Upper lobe of left lung (tissue), 6 donors: ENCODE results near the gene CEP72. TPM values are rescaled to one million over a fixed set of nuclear protein-coding genes. Genes with fewer than 3 reads are reported as not detected.

ENCODE experiments used
- ATAC-seq, 2 donors: fragments of 200-7000 bp; cut with Tn5 transposase; one replicate each; pipeline ENCODE4 v1.9.1; 2022; ENCODE audit warnings: mild to moderate bottlenecking in 2 of 2, moderate library complexity in 2 of 2; ENCODE audit not compliant: low FRiP score in 2 of 2
- DNase-seq, 2 donors: peaks; one replicate each; pipeline ENCODE4 v3.0.0-alpha.2; 2019 to 2020
- H3K27ac ChIP-seq, 4 donors: fragments of 200-600 bp; sonication (generic); one replicate each; pipeline ENCODE4 v1.5.1; 2016 to 2019
- H3K27me3 ChIP-seq, 4 donors: fragments of 200-600 bp; sonication (generic); one replicate each; pipeline ENCODE4 v1.5.1; 2017 to 2019
- H3K36me3 ChIP-seq, 4 donors: fragments of 200-600 bp; sonication (generic); one replicate each; pipeline ENCODE4 v1.5.1; 2016 to 2019
- H3K4me1 ChIP-seq, 4 donors: fragments of 200-600 bp; sonication (generic); one replicate each; pipeline ENCODE4 v1.5.1; 2018 to 2019
- H3K4me3 ChIP-seq, 4 donors: fragments of 200-600 bp; sonication (generic); one replicate each; pipeline ENCODE4 v1.5.1; 2017 to 2019; ENCODE audit warnings: mild to moderate bottlenecking in 2 of 4, moderate library complexity in 1 of 4
- H3K9me3 ChIP-seq, 4 donors: fragments of 200-600 bp; sonication (generic); one replicate each; pipeline ENCODE4 v1.5.1; 2018 to 2019
- EP300 ChIP-seq, 4 donors: sonication (generic); formaldehyde crosslinking; IDR thresholded peaks; one replicate each; pipeline ENCODE4 v1.5.1; 2017; ENCODE audit warnings: antibody characterized with exemption in 4 of 4, control low read depth in 2 of 4
- POLR2A ChIP-seq, 4 donors: fragments of 450-650 bp; IDR thresholded peaks; one replicate each; pipeline ENCODE4 v1.5.1; 2016 to 2017; ENCODE audit warnings: antibody characterized with exemption in 4 of 4, mild to moderate bottlenecking in 2 of 4
- POLR2AphosphoS5 ChIP-seq, 2 donors: sonication (generic); formaldehyde crosslinking; IDR thresholded peaks; one replicate each; pipeline ENCODE4 v1.5.1; 2017; ENCODE audit warnings: antibody characterized with exemption in 2 of 2
- WGBS, 2 donors: methylation state at CpG; one replicate each; pipeline ENCODE4 v1.1.5; 2017 to 2018; 5-methylcytosine and 5-hydroxymethylcytosine counted together
- total RNA-seq, 6 donors: library from RNA; depleted of rRNA in 4 of 6; stranded (reverse); fragments of >200 nt in 4 of 6; gene quantifications; one replicate each; pipeline versions ENCODE4 v1.1.0 to v1.2.1, GENCODE V29; 2016 to 2021
- TF ChIP-seq, protein P1 (sequence below), 6 experiments: fragments of 450-650 bp in 4 of 6; fragments of 200-600 bp in 2 of 6; sonication (generic) in 2 of 6; IDR thresholded peaks; one replicate each; pipeline ENCODE4 v1.5.1; 2016 to 2019; ENCODE audit warnings: antibody characterized with exemption in 6 of 6
- donor health status: DM: no; HTN: no; CAD: no; lungs with moderate emphysema.
- donor health status: DM: no; HTN: yes; CAD: no; lungs with severe emphysema.

Gene CEP72
- total RNA-seq, 6 donors from 2014 or later = 6.8 to 21.0 (median 9.4) TPM

- no peaks in the 10 kb centered on the region for H3K4me1 ChIP-seq
- no peaks in the 10 kb centered on the region for H3K9me3 ChIP-seq
- no peaks in the 10 kb centered on the region for H3K36me3 ChIP-seq
- WGBS, 2 donors = 89 to 90% methylated on average over 24 of the region's 24 CpGs
- peak in 1 of 2 donors; percentile 50 for DNase-seq
- H3K27me3 ChIP-seq = peaks cover 0 to 7% (median 0%) of the 10 kb centered on the region in 4 donors
- no peak overlapping the region for H3K27ac ChIP-seq
- no peak for ATAC-seq
- H3K4me3 ChIP-seq = no peak overlapping the region
- TF ChIP-seq EP300 (IDR thresholded peaks at IDR 0.05) = no peak
- TF ChIP-seq, protein P1, sequence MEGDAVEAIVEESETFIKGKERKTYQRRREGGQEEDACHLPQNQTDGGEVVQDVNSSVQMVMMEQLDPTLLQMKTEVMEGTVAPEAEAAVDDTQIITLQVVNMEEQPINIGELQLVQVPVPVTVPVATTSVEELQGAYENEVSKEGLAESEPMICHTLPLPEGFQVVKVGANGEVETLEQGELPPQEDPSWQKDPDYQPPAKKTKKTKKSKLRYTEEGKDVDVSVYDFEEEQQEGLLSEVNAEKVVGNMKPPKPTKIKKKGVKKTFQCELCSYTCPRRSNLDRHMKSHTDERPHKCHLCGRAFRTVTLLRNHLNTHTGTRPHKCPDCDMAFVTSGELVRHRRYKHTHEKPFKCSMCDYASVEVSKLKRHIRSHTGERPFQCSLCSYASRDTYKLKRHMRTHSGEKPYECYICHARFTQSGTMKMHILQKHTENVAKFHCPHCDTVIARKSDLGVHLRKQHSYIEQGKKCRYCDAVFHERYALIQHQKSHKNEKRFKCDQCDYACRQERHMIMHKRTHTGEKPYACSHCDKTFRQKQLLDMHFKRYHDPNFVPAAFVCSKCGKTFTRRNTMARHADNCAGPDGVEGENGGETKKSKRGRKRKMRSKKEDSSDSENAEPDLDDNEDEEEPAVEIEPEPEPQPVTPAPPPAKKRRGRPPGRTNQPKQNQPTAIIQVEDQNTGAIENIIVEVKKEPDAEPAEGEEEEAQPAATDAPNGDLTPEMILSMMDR (IDR thresholded peaks at IDR 0.05) = no peak
- TF ChIP-seq POLR2A (IDR thresholded peaks at IDR 0.05) = no peak
- TF ChIP-seq POLR2AphosphoS5 (IDR thresholded peaks at IDR 0.05) = no peak
These were observed 29.1 kb upstream of the CEP72 start for GRCh38 chr5:582936-583635.

GRCh38 chr5:583645-584044, 28.5 kb upstream of the CEP72 start:
- Histone ChIP-seq H3K36me3 (no peaks in the 10 kb centered on the region), H3K27ac (no peak overlapping the region), H3K27me3 (peaks cover 0 to 7% (median 0%) of the 10 kb centered on the region in 4 donors), H3K4me1 (no peaks in the 10 kb centered on the region), H3K9me3 (no peaks in the 10 kb centered on the region), H3K4me3 (no peak overlapping the region)
- TF ChIP-seq, protein P1 (IDR thresholded peaks at IDR 0.05) = no peak
- TF ChIP-seq POLR2AphosphoS5 (IDR thresholded peaks at IDR 0.05) (no peak), POLR2A (IDR thresholded peaks at IDR 0.05) (no peak), EP300 (IDR thresholded peaks at IDR 0.05) (no peak)
- no peak for ATAC-seq
- no peak for DNase-seq
- WGBS, 2 donors = 61 to 96% methylated on average over 2 of the region's 2 CpGs

DNA sequence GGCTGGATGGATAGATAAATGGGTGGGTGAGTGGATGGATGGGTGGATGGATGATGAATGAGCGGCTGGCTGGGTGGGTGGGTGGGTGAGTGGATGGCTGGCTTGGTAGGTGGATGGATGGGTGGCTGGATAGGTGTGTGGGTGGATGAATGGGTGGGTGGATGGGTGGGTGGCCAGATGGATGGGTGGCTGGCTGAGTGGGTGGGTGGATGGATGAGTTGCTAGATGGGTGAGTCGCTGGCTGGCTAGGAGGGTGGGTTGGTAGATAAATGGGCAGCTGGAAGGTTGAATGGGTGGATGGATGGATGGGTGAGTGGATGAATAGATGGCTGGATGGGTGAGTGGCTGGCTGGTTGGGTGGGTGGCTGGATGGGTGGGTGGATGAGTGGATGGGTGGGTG, 27.9 kb upstream of the CEP72 start:
- H3K4me3 ChIP-seq = no peak overlapping the region
- H3K27ac ChIP-seq = no peak overlapping the region
- H3K4me1 ChIP-seq = no peaks in the 10 kb centered on the region
- TF ChIP-seq, protein P1 (IDR thresholded peaks at IDR 0.05) = no peak
- no peaks in the 10 kb centered on the region for H3K9me3 ChIP-seq
- H3K27me3 ChIP-seq = peaks cover 0 to 7% (median 0%) of the 10 kb centered on the region in 4 donors
- DNase-seq = no peak
- WGBS, 2 donors = 87 to 93% methylated on average over 2 of the region's 2 CpGs
- no peak for ATAC-seq
- no peaks in the 10 kb centered on the region for H3K36me3 ChIP-seq

GRCh38 chr5:584846-585245, 27.3 kb upstream of the CEP72 start:
- peaks cover 0 to 2% (median 0%) of the 10 kb centered on the region in 4 donors for H3K27me3 ChIP-seq
- TF ChIP-seq POLR2AphosphoS5 (IDR thresholded peaks at IDR 0.05) = no peak
- TF ChIP-seq, protein P1 (IDR thresholded peaks at IDR 0.05) = no peak
- no peak for TF ChIP-seq EP300 (IDR thresholded peaks at IDR 0.05)
- no peak for TF ChIP-seq POLR2A (IDR thresholded peaks at IDR 0.05)
- H3K36me3 ChIP-seq = no peaks in the 10 kb centered on the region
- no peak overlapping the region for H3K4me3 ChIP-seq
- H3K27ac ChIP-seq = no peak overlapping the region
- no peaks in the 10 kb centered on the region for H3K4me1 ChIP-seq
- ATAC-seq (no peak), DNase-seq (no peak)
- 76% methylated on average over 2 of the region's 2 CpGs for WGBS, 2 donors
- no peaks in the 10 kb centered on the region for H3K9me3 ChIP-seq

DNA sequence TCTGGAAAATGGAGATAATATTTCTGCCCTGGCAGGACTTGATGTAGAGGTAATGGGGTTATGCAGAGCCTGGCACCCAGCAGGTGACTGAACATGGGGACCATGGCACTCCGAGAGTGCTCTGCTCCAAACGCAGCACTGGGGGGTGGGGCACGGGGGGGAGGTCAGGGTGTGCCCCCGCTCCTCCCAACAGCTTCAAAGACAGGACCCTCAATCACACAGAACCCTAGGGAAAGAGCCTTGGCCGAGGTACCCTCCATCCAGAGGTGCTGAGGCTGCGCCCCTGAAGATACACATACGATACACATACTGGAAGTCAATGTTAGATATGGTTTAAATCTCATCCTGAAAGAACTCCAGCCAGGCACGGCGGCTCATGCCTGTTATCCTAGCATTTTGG, 26.6 kb upstream of the CEP72 start:
- H3K4me1 ChIP-seq = no peaks in the 10 kb centered on the region
- DNase-seq (no peak), ATAC-seq (no peak)
- WGBS, 2 donors = 79 to 81% methylated on average over 2 to 9 of the region's 9 CpGs
- H3K36me3 ChIP-seq = no peaks in the 10 kb centered on the region
- H3K9me3 ChIP-seq = no peaks in the 10 kb centered on the region
- no peaks in the 10 kb centered on the region for H3K27me3 ChIP-seq
- no peak overlapping the region for H3K27ac ChIP-seq
- no peak overlapping the region for H3K4me3 ChIP-seq
- TF ChIP-seq POLR2A (IDR thresholded peaks at IDR 0.05) (no peak), POLR2AphosphoS5 (IDR thresholded peaks at IDR 0.05) (no peak), EP300 (IDR thresholded peaks at IDR 0.05) (no peak)
- TF ChIP-seq, protein P1 (IDR thresholded peaks at IDR 0.05) = no peak
